22Rv1 (cell line): ENCODE results near the gene MYH10.

Experiments used
- ZFX ChIP-seq: fragments of 450-650 bp; IDR thresholded peaks from 2 replicates; pipeline ENCODE4 v1.6.1; 2017; ENCODE audit warnings: antibody characterized with exemption, borderline replicate concordance
- TF ChIP-seq, protein P1 (sequence below): fragments of 450-650 bp; IDR thresholded peaks from 2 replicates; pipeline ENCODE4 v1.5.1; 2017; ENCODE audit warnings: mild to moderate bottlenecking

GRCh38 chr17:8503368-8503767 is 127.2 kb downstream of the MYH10 start:
- TF ChIP-seq, protein P1, sequence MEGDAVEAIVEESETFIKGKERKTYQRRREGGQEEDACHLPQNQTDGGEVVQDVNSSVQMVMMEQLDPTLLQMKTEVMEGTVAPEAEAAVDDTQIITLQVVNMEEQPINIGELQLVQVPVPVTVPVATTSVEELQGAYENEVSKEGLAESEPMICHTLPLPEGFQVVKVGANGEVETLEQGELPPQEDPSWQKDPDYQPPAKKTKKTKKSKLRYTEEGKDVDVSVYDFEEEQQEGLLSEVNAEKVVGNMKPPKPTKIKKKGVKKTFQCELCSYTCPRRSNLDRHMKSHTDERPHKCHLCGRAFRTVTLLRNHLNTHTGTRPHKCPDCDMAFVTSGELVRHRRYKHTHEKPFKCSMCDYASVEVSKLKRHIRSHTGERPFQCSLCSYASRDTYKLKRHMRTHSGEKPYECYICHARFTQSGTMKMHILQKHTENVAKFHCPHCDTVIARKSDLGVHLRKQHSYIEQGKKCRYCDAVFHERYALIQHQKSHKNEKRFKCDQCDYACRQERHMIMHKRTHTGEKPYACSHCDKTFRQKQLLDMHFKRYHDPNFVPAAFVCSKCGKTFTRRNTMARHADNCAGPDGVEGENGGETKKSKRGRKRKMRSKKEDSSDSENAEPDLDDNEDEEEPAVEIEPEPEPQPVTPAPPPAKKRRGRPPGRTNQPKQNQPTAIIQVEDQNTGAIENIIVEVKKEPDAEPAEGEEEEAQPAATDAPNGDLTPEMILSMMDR, result no peak
- no peak for TF ChIP-seq ZFX
